SK-N-SH (cell line): ENCODE data around the gene SPAAR. TPM values are rescaled to one million over a fixed set of nuclear protein-coding genes. Genes with fewer than 3 reads are reported as not detected.

Experiments
- CTCF ChIA-PET: fragments of 300-600, 350-600 bp; formaldehyde crosslinking; extraction: SDS; loops from one replicate; lab custom pipeline; 2021; lab: Yijun Ruan, JAX
- POLR2A ChIA-PET: fragments of 350-600 bp; sonication (Branson Sonifier 250); formaldehyde crosslinking; extraction: SDS; loops from one replicate; lab custom pipeline; 2020; ENCODE audit warnings: antibody characterized with exemption, inconsistent platforms; lab: Yijun Ruan, JAX
- DNase-seq: peaks from one replicate; pipeline ENCODE4 v3.0.0; 2012
- H2AFZ ChIP-seq: fragments of 200-600 bp; sonication (generic); 2 replicates; pipeline ENCODE4 v1.8.1; 2016; ENCODE audit warnings: antibody characterized with exemption, mild to moderate bottlenecking, low read depth
- H3F3A ChIP-seq: fragments of 200-600 bp; sonication (generic); replicated peaks from 2 replicates; pipeline ENCODE3; 2016; ENCODE audit warnings: antibody characterized with exemption, mild to moderate bottlenecking; ENCODE audit not compliant: insufficient read depth
- H3K27ac ChIP-seq, 2 experiments: fragments of 200-500 bp in 1 of 2; fragments of 200-600 bp in 1 of 2; sonication (Bioruptor generic) in 1 of 2; sonication (generic), shearing (Covaris generic) in 1 of 2; 2 replicates each; pipeline versions ENCODE4 v1.5.1 to v1.6.1; 2014 to 2016; ENCODE audit warnings: low read depth in 2 of 2, inconsistent platforms in 1 of 2, low read length in 1 of 2, mild to moderate bottlenecking in 1 of 2, mixed read lengths in 1 of 2
- H3K27me3 ChIP-seq: fragments of 200-600 bp; sonication (generic), shearing (Covaris generic); 2 replicates; pipeline ENCODE4 v1.6.1; 2016; ENCODE audit warnings: mixed run types; ENCODE audit not compliant: insufficient read depth
- H3K36me3 ChIP-seq, 2 experiments: fragments of 200-500 bp in 1 of 2; fragments of 200-600 bp in 1 of 2; sonication (Bioruptor generic) in 1 of 2; sonication (generic) in 1 of 2; replicated peaks in 1 of 2; 2 replicates each; pipeline versions ENCODE3 to v1.5.1; 2014 to 2016; ENCODE audit warnings: low read length in 1 of 2, mild to moderate bottlenecking in 1 of 2; ENCODE audit not compliant: insufficient read depth in 2 of 2, control insufficient read depth in 1 of 2
- H3K4me1 ChIP-seq, 2 experiments: fragments of 200-500 bp in 1 of 2; fragments of 200-600 bp in 1 of 2; sonication (Bioruptor generic) in 1 of 2; sonication (generic), shearing (Covaris generic) in 1 of 2; 2 replicates each; pipeline versions ENCODE4 v1.5.1 to v1.6.1; 2014 to 2016; ENCODE audit warnings: low read depth in 1 of 2, low read length in 1 of 2, mixed run types in 1 of 2; ENCODE audit not compliant: insufficient read depth in 2 of 2, control insufficient read depth in 1 of 2
- H3K4me2 ChIP-seq: fragments of 200-600 bp; sonication (generic), shearing (Covaris generic); 2 replicates; pipeline ENCODE4 v1.6.1; 2017; ENCODE audit warnings: mixed run types
- H3K4me3 ChIP-seq, 2 experiments: fragments of 200-500 bp in 1 of 2; fragments of 200-600 bp in 1 of 2; sonication (Bioruptor generic) in 1 of 2; sonication (generic), shearing (Covaris generic) in 1 of 2; 2 replicates each; pipeline versions ENCODE4 v1.5.1 to v1.8.1; 2014 to 2016; ENCODE audit warnings: low read depth in 2 of 2, inconsistent platforms in 1 of 2, low read length in 1 of 2, mild to moderate bottlenecking in 1 of 2, mixed read lengths in 1 of 2, moderate library complexity in 1 of 2
- H3K79me2 ChIP-seq: fragments of 200-600 bp; sonication (generic); 2 replicates; pipeline ENCODE4 v1.8.1; 2017; ENCODE audit warnings: mild to moderate bottlenecking; ENCODE audit not compliant: insufficient read depth
- H3K9ac ChIP-seq: fragments of 200-600 bp; sonication (generic); 2 replicates; pipeline ENCODE4 v1.6.1; 2017; ENCODE audit warnings: mixed run types
- H3K9me2 ChIP-seq: fragments of 200-600 bp; sonication (generic); 2 replicates; pipeline ENCODE4 v1.6.1; 2017; ENCODE audit warnings: mixed run types
- H3K9me3 ChIP-seq: fragments of 200-600 bp; sonication (generic); 2 replicates; pipeline ENCODE4 v1.6.1; 2017; ENCODE audit warnings: mixed run types, mild to moderate bottlenecking, moderate library complexity
- H4K20me1 ChIP-seq: fragments of 200-600 bp; sonication (generic); 2 replicates; pipeline ENCODE4 v1.6.1; 2017; ENCODE audit warnings: mild to moderate bottlenecking, mixed run types; ENCODE audit not compliant: insufficient read depth
- CTCF ChIP-seq: fragments of 200-600 bp; sonication (generic); IDR thresholded peaks from 2 replicates; pipeline ENCODE4 v1.6.1; 2017; ENCODE audit warnings: antibody characterized with exemption, mild to moderate bottlenecking, moderate library complexity
- EZH2phosphoT487 ChIP-seq: fragments of 200-600 bp; sonication (generic); IDR thresholded peaks from 2 replicates; pipeline ENCODE4 v1.6.1; 2017; ENCODE audit warnings: low read depth, mixed run types, mild to moderate bottlenecking, antibody characterized with exemption, moderate library complexity, borderline replicate concordance
- FOSL2 ChIP-seq: IDR thresholded peaks from 2 replicates; pipeline ENCODE4 v1.4.0; 2012; ENCODE audit warnings: low read depth, mild to moderate bottlenecking, moderate library complexity, borderline replicate concordance
- GABPA ChIP-seq: IDR thresholded peaks from 2 replicates; pipeline ENCODE4 v1.4.0; 2012; ENCODE audit warnings: low read depth, mild to moderate bottlenecking
- MEF2A ChIP-seq: IDR thresholded peaks from 2 replicates; pipeline ENCODE4 v1.4.0; 2012; ENCODE audit warnings: low read depth, borderline replicate concordance
- MXI1 ChIP-seq: IDR thresholded peaks from 2 replicates; pipeline ENCODE4 v1.6.1; 2012; ENCODE audit warnings: mild to moderate bottlenecking, low read depth, low read length, improper control_type of control experiment
- NFIC ChIP-seq: IDR thresholded peaks from 2 replicates; pipeline ENCODE4 v1.4.0; 2012; ENCODE audit warnings: borderline replicate concordance
- NRF1 ChIP-seq: IDR thresholded peaks from 2 replicates; pipeline ENCODE4 v1.6.1; 2012; ENCODE audit warnings: low read depth, mild to moderate bottlenecking, low read length
- RCOR1 ChIP-seq: fragments of 150-350 bp; IDR thresholded peaks from 2 replicates; pipeline ENCODE4 v1.6.1; 2017; ENCODE audit warnings: antibody characterized with exemption, low read length
- REST ChIP-seq: IDR thresholded peaks from 2 replicates; pipeline ENCODE4 v1.6.1; 2012; ENCODE audit warnings: mild to moderate bottlenecking, low read depth, low read length, moderate library complexity
- RFX5 ChIP-seq: IDR thresholded peaks from 2 replicates; pipeline ENCODE4 v1.6.1; 2012; ENCODE audit warnings: mild to moderate bottlenecking, improper control_type of control experiment, low read length
- SIN3A ChIP-seq: IDR thresholded peaks from 2 replicates; pipeline ENCODE4 v1.6.1; 2012; ENCODE audit warnings: low read depth, mild to moderate bottlenecking, low read length, moderate library complexity, borderline replicate concordance
- TAF1 ChIP-seq: IDR thresholded peaks from 2 replicates; pipeline ENCODE4 v1.6.1; 2012; ENCODE audit warnings: low read depth, mild to moderate bottlenecking, low read length, moderate library complexity, borderline replicate concordance
- TCF12 ChIP-seq: IDR thresholded peaks from 2 replicates; pipeline ENCODE4 v1.4.0; 2012
- TEAD4 ChIP-seq: IDR thresholded peaks from 2 replicates; pipeline ENCODE4 v1.4.0; 2012; ENCODE audit warnings: mild to moderate bottlenecking, borderline replicate concordance; ENCODE audit not compliant: insufficient read depth
- USF2 ChIP-seq: fragments of 150-350 bp; IDR thresholded peaks from 2 replicates; pipeline ENCODE4 v1.6.1; 2017; ENCODE audit warnings: antibody characterized with exemption, low read length, low read depth, borderline replicate concordance
- WGBS: methylation state at CpG from one replicate; pipeline ENCODE4 v1.1.6; 2017; ENCODE audit warnings: low lambda C conversion rate; 5-methylcytosine and 5-hydroxymethylcytosine counted together
- polyA plus RNA-seq, 3 experiments: library from polyadenylated mRNA; depleted of rRNA; stranded (reverse); fragments of >200 nt; gene quantifications; 2 replicates each; pipeline ENCODE4 v1.2.3, GENCODE V29; 2012

The SPAAR gene
- polyA plus RNA-seq, 1 of the 3 experiments (the other 2 are of a cell fraction): 0.13 TPM

GRCh38 chr9:35918780-35919179 lies 9.5 kb downstream of the SPAAR start:
- WGBS: 92% methylated on average over 3 of the region's 3 CpGs
- Histone ChIP-seq H3K79me2 (no peaks in the 10 kb centered on the region), H3K9ac (no peak overlapping the region), H3F3A (peaks cover 28% of the 10 kb centered on the region), H3K9me3 (no peaks in the 10 kb centered on the region), H3K36me3 (no peaks in the 10 kb centered on the region), H3K4me1 (peaks cover 0 to 12% of the 10 kb centered on the region in 2 experiments; a peak in 1 of 4 replicates), H3K27ac (no peak overlapping the region), H4K20me1 (no peaks in the 10 kb centered on the region), H3K27me3 (no peaks in the 10 kb centered on the region), H3K4me3 (no peak overlapping the region), H2AFZ (no peak overlapping the region), H3K4me2 (no peak overlapping the region), H3K9me2 (no peaks in the 10 kb centered on the region)
- CTCF ChIA-PET: interaction anchor here (0.6 to 3.6 kb wide), 3 partner anchors 16 to 27 kb away, joined by 3 to 19 read pairs (median 10); no protein-coding TSS in a partner anchor
- no peak for DNase-seq
- POLR2A ChIA-PET: no interaction called here
- TF ChIP-seq MXI1 (no peak), REST (no peak), RFX5 (no peak), TAF1 (no peak), CTCF (no peak), TCF12 (no peak), FOSL2 (no peak), NRF1 (no peak), GABPA (no peak), NFIC (no peak), MEF2A (no peak), RCOR1 (no peak), SIN3A (no peak), USF2 (no peak), TEAD4 (no peak), EZH2phosphoT487 (no peak)
